GM23338 (cell line): ENCODE data around the gene ZNF438. TPM values are rescaled to one million over a fixed set of nuclear protein-coding genes. Genes with fewer than 3 reads are reported as not detected.

Experiments used
- ATAC-seq: fragments of 200-7000 bp; cut with Tn5 transposase; 3 replicates; pipeline ENCODE4 v1.9.1; 2020
- DNase-seq: peaks from one replicate; pipeline ENCODE4 v3.0.0-alpha.2; 2015; ENCODE audit warnings: low spot score
- H2AFZ ChIP-seq: fragments of 200-600 bp; sonication (generic); 2 replicates; pipeline ENCODE4 v1.8.0; 2016; ENCODE audit warnings: antibody characterized with exemption, mild to moderate bottlenecking, moderate library complexity
- H3F3A ChIP-seq: fragments of 200-600 bp; sonication (generic); replicated peaks from 2 replicates; pipeline ENCODE4 v1.8.0; 2017; ENCODE audit warnings: antibody characterized with exemption, mixed run types, low read depth
- H3K27ac ChIP-seq: fragments of 200-600 bp; sonication (generic); 2 replicates; pipeline ENCODE4 v1.6.1; 2016; ENCODE audit warnings: low read depth
- H3K27me3 ChIP-seq: fragments of 200-600 bp; sonication (generic); 2 replicates; pipeline ENCODE4 v1.8.0; 2016; ENCODE audit warnings: mild to moderate bottlenecking, mixed run types, moderate library complexity; ENCODE audit not compliant: insufficient read depth
- H3K36me3 ChIP-seq: fragments of 200-600 bp; sonication (generic); 2 replicates; pipeline ENCODE4 v1.8.0; 2016; ENCODE audit warnings: mild to moderate bottlenecking; ENCODE audit not compliant: insufficient read depth
- H3K4me1 ChIP-seq: fragments of 200-600 bp; sonication (generic); 2 replicates; pipeline ENCODE4 v1.8.0; 2016; ENCODE audit warnings: mild to moderate bottlenecking, moderate library complexity; ENCODE audit not compliant: insufficient read depth
- H3K4me2 ChIP-seq: fragments of 200-600 bp; sonication (generic); 2 replicates; pipeline ENCODE4 v1.7.1; 2017; ENCODE audit warnings: mixed run types
- H3K4me3 ChIP-seq: fragments of 200-600 bp; sonication (generic); 2 replicates; pipeline ENCODE4 v1.6.1; 2016; ENCODE audit warnings: mixed run types
- H3K79me2 ChIP-seq: fragments of 200-600 bp; sonication (generic); replicated peaks from 2 replicates; pipeline ENCODE4 v1.8.0; 2017; ENCODE audit warnings: mild to moderate bottlenecking; ENCODE audit not compliant: insufficient read depth
- H3K9me2 ChIP-seq: fragments of 200-600 bp; sonication (generic); 2 replicates; pipeline ENCODE4 v1.8.0; 2017; ENCODE audit not compliant: insufficient read depth
- H4K20me1 ChIP-seq: fragments of 200-600 bp; sonication (generic); replicated peaks from 2 replicates; pipeline ENCODE4 v1.8.0; 2017; ENCODE audit warnings: mild to moderate bottlenecking; ENCODE audit not compliant: insufficient read depth
- H3K27ac Mint-ChIP-seq: 2 replicates; pipeline ENCODE4 v1.8.0; 2020; ENCODE audit warnings: inconsistent platforms, mild to moderate bottlenecking, moderate library complexity, mixed read lengths
- H3K27me3 Mint-ChIP-seq: 3 replicates; pipeline ENCODE4 v1.8.0; 2022; ENCODE audit warnings: low read depth, mild to moderate bottlenecking, moderate library complexity, mixed read lengths, inconsistent platforms; ENCODE audit not compliant: insufficient read depth, poor library complexity
- H3K36me3 Mint-ChIP-seq: 3 replicates; pipeline ENCODE4 v1.8.0; 2021; ENCODE audit warnings: low read depth, mild to moderate bottlenecking, inconsistent platforms, moderate library complexity, mixed read lengths
- H3K4me1 Mint-ChIP-seq: 3 replicates; pipeline ENCODE4 v1.8.0; 2020; ENCODE audit warnings: mild to moderate bottlenecking, inconsistent platforms, mixed read lengths
- H3K4me3 Mint-ChIP-seq: 3 replicates; pipeline ENCODE4 v1.8.0; 2021; ENCODE audit warnings: moderate library complexity, mild to moderate bottlenecking, inconsistent platforms, mixed read lengths
- H3K9me3 Mint-ChIP-seq: 3 replicates; pipeline ENCODE4 v1.8.0; 2020; ENCODE audit warnings: moderate library complexity, mild to moderate bottlenecking, inconsistent platforms, mixed read lengths
- CREB1 ChIP-seq: fragments of 250-450 bp; sonication (Bioruptor Pico); IDR thresholded peaks from 2 replicates; pipeline ENCODE4 v1.5.0; 2020; ENCODE audit warnings: low read depth, mild to moderate bottlenecking, moderate library complexity
- ETS1 ChIP-seq: IDR thresholded peaks from 2 replicates; pipeline ENCODE4 v1.6.1; 2016; ENCODE audit warnings: antibody characterized with exemption
- EZH2 ChIP-seq: fragments of 200-600 bp; sonication (generic); IDR thresholded peaks from one replicate; pipeline ENCODE4 v1.8.0; 2017; ENCODE audit warnings: antibody characterized with exemption, mild to moderate bottlenecking, low read depth; ENCODE audit not compliant: unreplicated experiment
- EZH2phosphoT487 ChIP-seq: fragments of 200-600 bp; sonication (generic); IDR thresholded peaks from one replicate; pipeline ENCODE4 v1.8.1; 2018; ENCODE audit warnings: antibody characterized with exemption; ENCODE audit not compliant: unreplicated experiment
- JUNB ChIP-seq: IDR thresholded peaks from one replicate; pipeline ENCODE4 v1.6.1; 2016; ENCODE audit warnings: antibody characterized with exemption; ENCODE audit not compliant: unreplicated experiment
- NANOG ChIP-seq: IDR thresholded peaks from 2 replicates; pipeline ENCODE4 v1.6.1; 2016; ENCODE audit warnings: antibody characterized with exemption, borderline replicate concordance
- POLR2AphosphoS5 ChIP-seq: IDR thresholded peaks from 2 replicates; pipeline ENCODE4 v1.6.1; 2016; ENCODE audit warnings: antibody characterized with exemption, low read depth
- REST ChIP-seq: IDR thresholded peaks from one replicate; pipeline ENCODE4 v1.6.1; 2018; ENCODE audit warnings: antibody characterized with exemption; ENCODE audit not compliant: unreplicated experiment
- STAT1 ChIP-seq: IDR thresholded peaks from one replicate; pipeline ENCODE4 v1.6.1; 2016; ENCODE audit warnings: antibody characterized with exemption; ENCODE audit not compliant: unreplicated experiment
- ZNF331 ChIP-seq: fragments of 250-450 bp; sonication (Bioruptor Pico); IDR thresholded peaks from 2 replicates; pipeline ENCODE4 v1.5.0; 2020; ENCODE audit warnings: low read depth, mild to moderate bottlenecking, moderate library complexity
- ZNF462 ChIP-seq: fragments of 250-450 bp; sonication (Bioruptor Pico); IDR thresholded peaks from 2 replicates; pipeline ENCODE4 v1.5.0; 2020; ENCODE audit warnings: mild to moderate bottlenecking, moderate library complexity
- polyA plus RNA-seq: library from polyadenylated mRNA; unstranded; fragments of >200 nt; fragmentation: Nextera tagmentation; extraction: Ambion mirVana; gene quantifications from 2 replicates; pipeline ENCODE4 v1.2.1, GENCODE V29; 2016
- total RNA-seq: library from RNA; depleted of rRNA; stranded (reverse); fragments of >200 nt; shearing (Covaris generic); gene quantifications from 2 replicates; pipeline ENCODE4 v1.2.3, GENCODE V29; 2014

The ZNF438 gene
- total and polyA plus RNA-seq, 2 experiments from 2014 or later = 0.91 to 0.94 TPM

- H3K27ac ChIP-seq = no peak overlapping the region
- peaks cover under 1% of the 10 kb centered on the region; the same call in 1 of the 2 replicates for H3K9me2 ChIP-seq
- no peaks in the 10 kb centered on the region for H3F3A ChIP-seq
- no peaks in the 10 kb centered on the region for H3K27me3 ChIP-seq
- ATAC-seq (no peak), DNase-seq (no peak)
- no peaks in the 10 kb centered on the region for H3K36me3 Mint-ChIP-seq
- H2AFZ ChIP-seq = no peak overlapping the region
- no peak overlapping the region for H3K4me3 Mint-ChIP-seq
- H3K4me1 Mint-ChIP-seq = no peaks in the 10 kb centered on the region
- 0 out of 2 replicates have a peak, but pooled peaks cover 5% of the 10 kb centered on the region for H3K36me3 ChIP-seq
- no peak overlapping the region for H3K27ac Mint-ChIP-seq
- H3K27me3 Mint-ChIP-seq = peaks cover 2% of the 10 kb centered on the region
- H3K4me1 ChIP-seq = no peaks in the 10 kb centered on the region
- H3K4me2 ChIP-seq = no peak overlapping the region
- H3K4me3 ChIP-seq = no peak overlapping the region
- H4K20me1 ChIP-seq = no peaks in the 10 kb centered on the region
- no peaks in the 10 kb centered on the region for H3K79me2 ChIP-seq
- no peak for TF ChIP-seq EZH2phosphoT487
- TF ChIP-seq ZNF462 (CRISPR knock-in tag) = no peak
- TF ChIP-seq NANOG = no peak
- TF ChIP-seq CREB1 (CRISPR knock-in tag) = no peak
- no peaks in the 10 kb centered on the region for H3K9me3 Mint-ChIP-seq
Observed at GRCh38 chr10:31064348-31064747, 32.7 kb upstream of the ZNF438 start.

GRCh38 chr10:31063841-31064240, 32.2 kb upstream of the ZNF438 start:
- H2AFZ ChIP-seq = no peak overlapping the region
- H3K27ac ChIP-seq = no peak overlapping the region
- no peak for ATAC-seq

More at GRCh38 chr10:31063841-31064240, 32.2 kb upstream of the ZNF438 start:
- H3K9me2 ChIP-seq = no peaks in the 10 kb centered on the region; the same call in 1 of the 2 replicates
- no peaks in the 10 kb centered on the region for H3K79me2 ChIP-seq
- 0 out of 2 replicates have a peak, but pooled peaks cover 5% of the 10 kb centered on the region for H3K36me3 ChIP-seq
- no peaks in the 10 kb centered on the region for H3K4me1 ChIP-seq
- H3K36me3 Mint-ChIP-seq = no peaks in the 10 kb centered on the region
- no peaks in the 10 kb centered on the region for H3K9me3 Mint-ChIP-seq
- H3K27ac Mint-ChIP-seq = no peak overlapping the region
- no peaks in the 10 kb centered on the region for H3K4me1 Mint-ChIP-seq
- H3K4me3 ChIP-seq = no peak overlapping the region
- H4K20me1 ChIP-seq = no peaks in the 10 kb centered on the region
- peaks cover 2% of the 10 kb centered on the region for H3K27me3 Mint-ChIP-seq
- TF ChIP-seq ZNF331 (no peak), REST (no peak), STAT1 (no peak), NANOG (no peak), JUNB (no peak), CREB1 (CRISPR knock-in tag) (no peak), POLR2AphosphoS5 (no peak), ETS1 (no peak), EZH2 (no peak)
- no peak for DNase-seq
- H3K4me3 Mint-ChIP-seq = no peak overlapping the region
- H3K4me2 ChIP-seq = no peak overlapping the region
- no peaks in the 10 kb centered on the region for H3F3A ChIP-seq
- H3K27me3 ChIP-seq = no peaks in the 10 kb centered on the region
